OCI-LY7 (cell line): ENCODE data around the gene TBC1D3B. TPM values are rescaled to one million over a fixed set of nuclear protein-coding genes. Genes with fewer than 3 reads are reported as not detected.

Source experiments
- BruUV-seq: library from RNA; stranded (reverse); fragments of 400-500 nt; replicated peaks from 2 replicates; lab custom pipeline; 2021; lab: Mats Ljungman, UMichigan
- CTCF ChIA-PET: fragments of 300-600 bp; sonication (Branson Sonifier 250); formaldehyde crosslinking; loops from one replicate; lab custom pipeline; 2022; ENCODE audit warnings: antibody characterized with exemption; ENCODE audit not compliant: unreplicated experiment; lab: Charles Lee
- POLR2A ChIA-PET: fragments of 300-600 bp; sonication (Branson Sonifier 250); formaldehyde crosslinking; loops from one replicate; lab custom pipeline; 2022; ENCODE audit warnings: antibody characterized with exemption; lab: Charles Lee
- DNase-seq: peaks from one replicate; pipeline ENCODE4 v3.0.0-alpha.2; 2015; ENCODE audit warnings: low spot score
- H2AFZ ChIP-seq: fragments of 200-600 bp; sonication (generic), shearing (Covaris generic); 2 replicates; pipeline ENCODE4 v1.6.1; 2014; ENCODE audit warnings: mild to moderate bottlenecking, antibody characterized with exemption, low read length, moderate library complexity
- H3K27ac ChIP-seq: fragments of 200-600 bp; sonication (generic); 2 replicates; pipeline ENCODE4 v1.5.1; 2014; ENCODE audit warnings: mixed run types, low read depth, mild to moderate bottlenecking, moderate library complexity, low read length, inconsistent platforms; ENCODE audit not compliant: poor library complexity, severe bottlenecking
- H3K36me3 ChIP-seq: fragments of 200-600 bp; sonication (generic); 2 replicates; pipeline ENCODE4 v1.6.1; 2014; ENCODE audit warnings: mild to moderate bottlenecking, antibody characterized with exemption, low read length, moderate library complexity, mixed read lengths; ENCODE audit not compliant: insufficient read depth
- H3K4me1 ChIP-seq: fragments of 200-600 bp; sonication (generic); 2 replicates; pipeline ENCODE4 v1.5.1; 2014; ENCODE audit warnings: mild to moderate bottlenecking, low read length; ENCODE audit not compliant: insufficient read depth, poor library complexity, severe bottlenecking
- H3K4me2 ChIP-seq: fragments of 200-600 bp; sonication (generic); 2 replicates; pipeline ENCODE4 v1.6.1; 2014; ENCODE audit warnings: mild to moderate bottlenecking, low read length
- H3K4me3 ChIP-seq: fragments of 200-600 bp; sonication (generic); 2 replicates; pipeline ENCODE4 v1.5.1; 2014; ENCODE audit warnings: mild to moderate bottlenecking, low read depth, low read length; ENCODE audit not compliant: poor library complexity, severe bottlenecking
- H3K79me2 ChIP-seq: fragments of 200-600 bp; sonication (generic); 2 replicates; pipeline ENCODE4 v1.6.1; 2016; ENCODE audit warnings: low read depth, mild to moderate bottlenecking, low read length, moderate library complexity, mixed read lengths; ENCODE audit not compliant: insufficient read depth
- H3K9me2 ChIP-seq: fragments of 200-600 bp; sonication (generic); 2 replicates; pipeline ENCODE4 v1.6.1; 2016; ENCODE audit warnings: mild to moderate bottlenecking, low read length, mixed read lengths; ENCODE audit not compliant: insufficient read depth
- H3K9me3 ChIP-seq: fragments of 200-600 bp; sonication (generic); 2 replicates; pipeline ENCODE4 v1.6.1; 2014; ENCODE audit warnings: mild to moderate bottlenecking, mixed run types, low read length, mixed read lengths
- H4K20me1 ChIP-seq: fragments of 200-600 bp; sonication (generic); 2 replicates; pipeline ENCODE4 v1.6.1; 2014; ENCODE audit warnings: mild to moderate bottlenecking, antibody characterized with exemption, low read length, moderate library complexity, mixed read lengths; ENCODE audit not compliant: insufficient read depth
- EZH2phosphoT487 ChIP-seq: fragments of 200-600 bp; sonication (generic); IDR thresholded peaks from 2 replicates; pipeline ENCODE4 v1.6.1; 2018; ENCODE audit warnings: low read depth, borderline replicate concordance, mild to moderate bottlenecking, mixed run types, antibody characterized with exemption, low read length, moderate library complexity, mixed read lengths
- intact Hi-C: fragments of 100-400 bp; cut with micrococcal nuclease; formaldehyde crosslinking; loops from one replicate; pipeline ENCODE4 v1.10.0; 2022; ENCODE audit not compliant: unreplicated experiment
- total RNA-seq, 2 experiments: library from RNA; depleted of rRNA in 1 of 2; stranded (reverse); fragments of >200 nt in 1 of 2; shearing (Covaris generic) in 1 of 2; gene quantifications; 2 replicates each; pipeline ENCODE4 v1.2.3, GENCODE V29; 2014 to 2022
- TF ChIP-seq, protein P1 (sequence below): fragments of 200-600 bp; sonication (generic); conservative IDR thresholded peaks from 2 replicates; pipeline ENCODE4 v1.5.1; 2014; ENCODE audit warnings: mild to moderate bottlenecking, antibody characterized with exemption, low read length, moderate library complexity, mixed read lengths

TBC1D3B gene
- total RNA-seq, 2 experiments from 2014 or later: 3.0 to 13.8 TPM

DNA sequence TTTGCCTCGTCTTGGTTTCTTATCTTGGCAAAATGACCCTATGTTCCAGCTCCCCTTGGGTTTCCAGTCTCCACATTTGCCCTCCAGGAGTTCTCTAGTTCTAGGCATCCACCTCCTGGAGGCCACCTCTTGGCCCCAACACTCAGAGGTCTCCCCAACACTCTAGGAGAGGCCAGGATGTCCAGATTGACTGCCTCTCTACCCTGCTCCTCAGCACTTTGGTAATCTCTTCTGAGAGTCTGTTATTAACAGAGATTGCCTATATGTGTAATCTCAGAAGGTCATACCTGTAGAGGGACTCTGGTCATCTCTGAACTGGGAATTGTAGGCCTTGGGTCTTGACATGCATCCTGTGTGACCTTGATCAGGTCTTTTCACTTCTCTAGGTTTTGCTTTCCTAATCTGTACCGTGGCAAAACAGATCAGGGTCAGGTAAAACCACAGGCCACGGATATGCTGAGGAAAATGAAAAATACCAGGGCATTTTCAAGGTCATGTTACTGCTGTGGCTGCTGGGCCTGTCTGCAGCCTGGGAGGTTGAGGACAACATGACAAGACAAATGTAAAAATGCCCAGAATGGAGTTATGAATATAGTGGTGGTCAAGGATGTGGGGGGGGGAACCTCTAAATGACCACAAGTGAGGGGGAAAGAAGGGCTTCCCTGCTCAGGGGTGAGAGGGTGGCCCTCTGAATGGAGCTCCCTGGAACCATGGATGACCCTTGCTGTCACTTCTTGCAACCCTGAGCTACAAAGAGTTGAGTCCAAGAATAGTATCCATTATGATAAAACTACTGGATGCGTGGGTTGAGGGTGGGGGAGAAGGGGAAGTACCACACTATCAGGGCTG lies 29.4 kb upstream of the TBC1D3B start:
- no peak overlapping the region for H3K27ac ChIP-seq
- no peak overlapping the region for H3K4me3 ChIP-seq
- intact Hi-C loops: no loop called here
- no peaks in the 10 kb centered on the region for H4K20me1 ChIP-seq
- BruUV-seq: no TSS peak
- TF ChIP-seq, protein P1, sequence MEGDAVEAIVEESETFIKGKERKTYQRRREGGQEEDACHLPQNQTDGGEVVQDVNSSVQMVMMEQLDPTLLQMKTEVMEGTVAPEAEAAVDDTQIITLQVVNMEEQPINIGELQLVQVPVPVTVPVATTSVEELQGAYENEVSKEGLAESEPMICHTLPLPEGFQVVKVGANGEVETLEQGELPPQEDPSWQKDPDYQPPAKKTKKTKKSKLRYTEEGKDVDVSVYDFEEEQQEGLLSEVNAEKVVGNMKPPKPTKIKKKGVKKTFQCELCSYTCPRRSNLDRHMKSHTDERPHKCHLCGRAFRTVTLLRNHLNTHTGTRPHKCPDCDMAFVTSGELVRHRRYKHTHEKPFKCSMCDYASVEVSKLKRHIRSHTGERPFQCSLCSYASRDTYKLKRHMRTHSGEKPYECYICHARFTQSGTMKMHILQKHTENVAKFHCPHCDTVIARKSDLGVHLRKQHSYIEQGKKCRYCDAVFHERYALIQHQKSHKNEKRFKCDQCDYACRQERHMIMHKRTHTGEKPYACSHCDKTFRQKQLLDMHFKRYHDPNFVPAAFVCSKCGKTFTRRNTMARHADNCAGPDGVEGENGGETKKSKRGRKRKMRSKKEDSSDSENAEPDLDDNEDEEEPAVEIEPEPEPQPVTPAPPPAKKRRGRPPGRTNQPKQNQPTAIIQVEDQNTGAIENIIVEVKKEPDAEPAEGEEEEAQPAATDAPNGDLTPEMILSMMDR: no peak
- no peak for TF ChIP-seq EZH2phosphoT487
- no peaks in the 10 kb centered on the region for H3K36me3 ChIP-seq
- no peak for DNase-seq
- H3K79me2 ChIP-seq: no peaks in the 10 kb centered on the region
- H3K4me2 ChIP-seq: no peak overlapping the region
- H3K9me2 ChIP-seq: no peaks in the 10 kb centered on the region
- ChIA-PET POLR2A (interaction anchor here (0.8 kb wide), 2 partner anchors 10 to 1030 kb away, joined by 3 read pairs; partner anchors contain the start of genes CCL3L1 and CCL3L3), CTCF (interaction anchor here (0.5 kb wide), 1 partner anchor 108 kb away, joined by 3 read pairs; no protein-coding TSS in a partner anchor)
- no peaks in the 10 kb centered on the region for H3K9me3 ChIP-seq
- no peak overlapping the region for H2AFZ ChIP-seq
- H3K4me1 ChIP-seq: peaks cover 52% of the 10 kb centered on the region

DNA sequence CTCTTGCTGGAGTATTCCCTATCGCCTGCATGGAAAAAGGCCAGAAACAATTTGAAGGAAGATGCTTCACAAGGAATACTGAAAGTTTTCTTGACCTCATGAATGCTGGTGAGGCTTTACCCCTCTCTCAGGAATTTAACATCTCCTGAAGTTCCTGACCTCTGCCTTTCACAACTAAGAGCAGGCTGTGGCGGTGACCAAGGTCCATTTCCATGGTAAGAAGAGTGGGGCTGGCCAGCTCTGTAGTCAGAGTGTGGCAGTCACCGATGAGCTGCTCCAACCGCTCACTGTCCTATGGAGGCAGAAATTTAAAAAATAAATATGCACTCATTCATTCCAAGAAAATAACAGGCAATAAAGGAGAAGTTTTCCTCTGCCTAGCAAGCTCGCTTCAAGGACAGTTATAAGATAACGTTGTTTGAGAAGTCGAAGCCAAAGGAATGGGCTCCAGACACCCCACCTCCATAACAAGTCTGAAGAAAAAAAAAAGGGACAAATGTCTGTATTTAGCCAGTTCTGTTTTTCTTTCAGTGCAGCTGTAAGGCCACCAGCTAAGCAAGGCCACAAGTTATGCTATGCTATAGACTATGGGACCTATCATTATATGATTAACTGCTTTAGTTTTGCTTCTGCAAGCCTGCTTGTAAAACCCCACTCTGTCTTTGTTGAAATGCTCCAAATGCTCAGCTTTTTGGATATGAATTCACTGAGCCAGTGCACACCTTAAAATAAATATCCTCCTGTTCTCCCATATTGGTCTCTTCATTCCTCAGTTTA lies 28.5 kb upstream of the TBC1D3B start:
- no peaks in the 10 kb centered on the region for H3K9me2 ChIP-seq
- no peak overlapping the region for H3K27ac ChIP-seq
- H3K79me2 ChIP-seq: no peaks in the 10 kb centered on the region
- no peaks in the 10 kb centered on the region for H4K20me1 ChIP-seq
- no TSS peak for BruUV-seq
- no peak for DNase-seq
- H2AFZ ChIP-seq: no peak overlapping the region
- ChIA-PET POLR2A (interaction anchor here (0.8 kb wide), 1 partner anchor 1031 kb away, joined by 3 read pairs; no protein-coding TSS in a partner anchor), CTCF (no interaction called here)
- no peak overlapping the region for H3K4me2 ChIP-seq
- H3K9me3 ChIP-seq: no peaks in the 10 kb centered on the region
- H3K36me3 ChIP-seq: no peaks in the 10 kb centered on the region
- intact Hi-C loops: no loop called here
- peaks cover 46% of the 10 kb centered on the region for H3K4me1 ChIP-seq
- no peak for TF ChIP-seq EZH2phosphoT487
- TF ChIP-seq, protein P1: no peak
- no peak overlapping the region for H3K4me3 ChIP-seq
